Neutrophil (primary cell): ENCODE data around the gene SOSTDC1.
"Not testable (repeated sequence)": the region's sequence is repeated elsewhere in the genome, so short reads cannot be mapped to it uniquely, and the experiment has no call there.

ENCODE experiments used
- H3K27ac ChIP-seq: fragments of 200-600 bp; sonication (generic); 2 replicates; pipeline ENCODE4 v1.5.1; 2016; ENCODE audit warnings: mild to moderate bottlenecking, moderate library complexity
- H3K27me3 ChIP-seq: fragments of 200-600 bp; sonication (generic); 2 replicates; pipeline ENCODE4 v1.6.0; 2016; ENCODE audit warnings: mild to moderate bottlenecking
- H3K36me3 ChIP-seq: fragments of 200-600 bp; sonication (generic); 2 replicates; pipeline ENCODE4 v1.5.1; 2017
- H3K4me1 ChIP-seq, 2 experiments: fragments of 200-600 bp in 1 of 2; sonication (generic) in 1 of 2; 1 replicate in 1 of 2; 2 replicates in 1 of 2; pipeline versions ENCODE4 v1.5.1 to v1.6.1; 2013 to 2016; ENCODE audit warnings: low read depth in 1 of 2, low read length in 1 of 2, mild to moderate bottlenecking in 1 of 2, moderate library complexity in 1 of 2; ENCODE audit not compliant: control insufficient read depth in 1 of 2, insufficient read depth in 1 of 2
- H3K4me3 ChIP-seq, 2 experiments: fragments of 200-600 bp in 1 of 2; sonication (generic) in 1 of 2; 1 replicate in 1 of 2; 2 replicates in 1 of 2; pipeline ENCODE4 v1.5.1; 2013 to 2016; ENCODE audit warnings: low read depth in 1 of 2, low read length in 1 of 2, mild to moderate bottlenecking in 1 of 2, moderate library complexity in 1 of 2
- H3K9me3 ChIP-seq: fragments of 200-600 bp; sonication (generic); 2 replicates; pipeline ENCODE4 v1.5.1; 2016
- TF ChIP-seq, protein P1 (sequence below): fragments of 200-600 bp; sonication (generic); IDR thresholded peaks from 2 replicates; pipeline ENCODE4 v1.5.1; 2016; ENCODE audit warnings: antibody characterized with exemption

The SOSTDC1 gene

GRCh38 chr7:16446508-16446907 lies 19.0 kb downstream of the SOSTDC1 start:
- H3K36me3 ChIP-seq = no peaks in the 10 kb centered on the region
- H3K4me1 ChIP-seq = no peaks in the 10 kb centered on the region
- H3K27ac ChIP-seq = no peak overlapping the region
- H3K27me3 ChIP-seq = no peaks in the 10 kb centered on the region
- H3K4me3 ChIP-seq = no peak overlapping the region
- TF ChIP-seq, protein P1, sequence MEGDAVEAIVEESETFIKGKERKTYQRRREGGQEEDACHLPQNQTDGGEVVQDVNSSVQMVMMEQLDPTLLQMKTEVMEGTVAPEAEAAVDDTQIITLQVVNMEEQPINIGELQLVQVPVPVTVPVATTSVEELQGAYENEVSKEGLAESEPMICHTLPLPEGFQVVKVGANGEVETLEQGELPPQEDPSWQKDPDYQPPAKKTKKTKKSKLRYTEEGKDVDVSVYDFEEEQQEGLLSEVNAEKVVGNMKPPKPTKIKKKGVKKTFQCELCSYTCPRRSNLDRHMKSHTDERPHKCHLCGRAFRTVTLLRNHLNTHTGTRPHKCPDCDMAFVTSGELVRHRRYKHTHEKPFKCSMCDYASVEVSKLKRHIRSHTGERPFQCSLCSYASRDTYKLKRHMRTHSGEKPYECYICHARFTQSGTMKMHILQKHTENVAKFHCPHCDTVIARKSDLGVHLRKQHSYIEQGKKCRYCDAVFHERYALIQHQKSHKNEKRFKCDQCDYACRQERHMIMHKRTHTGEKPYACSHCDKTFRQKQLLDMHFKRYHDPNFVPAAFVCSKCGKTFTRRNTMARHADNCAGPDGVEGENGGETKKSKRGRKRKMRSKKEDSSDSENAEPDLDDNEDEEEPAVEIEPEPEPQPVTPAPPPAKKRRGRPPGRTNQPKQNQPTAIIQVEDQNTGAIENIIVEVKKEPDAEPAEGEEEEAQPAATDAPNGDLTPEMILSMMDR = no peak
- no peaks in the 10 kb centered on the region for H3K9me3 ChIP-seq

- not testable (repeated sequence) for H3K27me3 ChIP-seq, H3K36me3 ChIP-seq, H3K9me3 ChIP-seq, H3K4me3 ChIP-seq, H3K4me1 ChIP-seq, H3K27ac ChIP-seq
Measured at GRCh38 chr7:16443871-16444270, 21.7 kb downstream of the SOSTDC1 start.

GRCh38 chr7:16438988-16439387 lies 26.6 kb downstream of the SOSTDC1 start:
- Histone ChIP-seq H3K27ac (no peak overlapping the region), H3K9me3 (no peaks in the 10 kb centered on the region), H3K27me3 (no peaks in the 10 kb centered on the region), H3K36me3 (no peaks in the 10 kb centered on the region), H3K4me1 (no peaks in the 10 kb centered on the region), H3K4me3 (no peak overlapping the region)
- TF ChIP-seq, protein P1 = no peak

DNA sequence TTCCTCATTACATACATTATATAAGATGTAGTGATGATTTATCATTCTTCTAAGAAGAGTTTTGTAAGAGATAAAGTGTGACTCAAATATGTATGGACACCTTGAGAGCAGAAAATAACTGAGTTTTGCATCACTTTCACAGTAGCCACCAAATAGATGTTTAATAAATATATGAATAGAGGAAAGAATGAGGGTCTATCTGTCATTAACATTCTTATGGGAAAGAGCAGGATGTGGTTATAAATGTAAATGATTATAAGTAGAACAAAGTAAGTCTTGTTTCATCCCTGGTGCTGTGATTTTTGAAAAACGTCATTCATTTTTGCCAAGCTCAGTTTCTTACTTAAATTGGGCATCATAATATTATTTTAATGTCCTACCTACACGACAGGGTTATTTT lies 29.2 kb downstream of the SOSTDC1 start:
- TF ChIP-seq, protein P1 = no peak
- Histone ChIP-seq H3K36me3 (no peaks in the 10 kb centered on the region), H3K27ac (no peak overlapping the region), H3K4me1 (no peaks in the 10 kb centered on the region), H3K4me3 (no peak overlapping the region), H3K27me3 (no peaks in the 10 kb centered on the region), H3K9me3 (no peaks in the 10 kb centered on the region)

DNA sequence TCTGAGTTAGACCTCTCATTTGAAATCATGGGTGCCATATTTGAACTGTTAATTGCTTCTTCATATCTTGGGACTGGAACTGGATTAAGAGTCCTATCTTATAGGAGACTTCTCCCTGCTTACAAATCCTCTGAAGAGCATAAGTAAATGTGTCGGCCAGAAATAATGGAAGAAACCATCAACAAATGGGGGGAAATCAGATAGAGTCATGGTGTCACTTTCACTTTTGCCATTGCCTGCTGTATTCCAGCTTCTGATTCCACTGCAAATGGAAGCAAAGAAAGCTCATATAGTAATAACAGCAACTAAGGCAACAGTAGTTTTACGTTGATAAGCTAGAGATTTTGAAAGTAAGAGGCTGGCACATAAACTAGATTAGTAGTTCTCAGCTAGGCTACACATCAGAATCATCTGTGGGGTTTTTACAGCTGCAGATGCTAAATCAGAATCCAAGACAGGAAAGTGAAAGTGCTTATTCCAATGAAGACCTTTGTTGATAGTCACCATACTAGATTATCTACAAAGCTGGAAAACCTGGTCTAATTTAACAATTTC lies 31.9 kb downstream of the SOSTDC1 start:
- TF ChIP-seq, protein P1 = no peak
- no peaks in the 10 kb centered on the region for H3K27me3 ChIP-seq
- H3K36me3 ChIP-seq = no peaks in the 10 kb centered on the region
- no peak overlapping the region for H3K4me3 ChIP-seq
- no peaks in the 10 kb centered on the region for H3K4me1 ChIP-seq
- H3K9me3 ChIP-seq = no peaks in the 10 kb centered on the region
- no peak overlapping the region for H3K27ac ChIP-seq

DNA sequence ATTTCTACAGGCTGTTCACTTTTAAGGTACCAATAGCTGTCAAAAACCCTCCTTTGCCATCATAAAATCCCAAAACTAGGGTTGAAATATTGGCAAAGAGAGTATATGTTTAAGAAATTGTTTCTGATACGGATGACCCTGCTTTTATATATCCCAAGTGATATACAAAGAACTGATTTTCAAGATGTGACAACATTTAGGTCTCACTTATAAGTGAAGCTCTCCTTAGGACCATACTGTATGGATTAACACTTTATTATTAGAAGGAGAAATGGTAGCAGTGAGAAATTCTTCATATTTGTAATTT lies 33.2 kb downstream of the SOSTDC1 start:
- H3K4me3 ChIP-seq = no peak overlapping the region
- no peaks in the 10 kb centered on the region for H3K4me1 ChIP-seq
- no peaks in the 10 kb centered on the region for H3K27me3 ChIP-seq
- H3K27ac ChIP-seq = no peak overlapping the region
- TF ChIP-seq, protein P1 = no peak
- H3K9me3 ChIP-seq = no peaks in the 10 kb centered on the region
- H3K36me3 ChIP-seq = no peaks in the 10 kb centered on the region
